NCI-H2227 (cell line): ENCODE data around the gene UBAC1.

ENCODE experiments used
- DNase-seq: peaks from one replicate; lab custom pipeline; 2025; ENCODE audit not compliant: unreplicated experiment; lab: John Stamatoyannopoulos, UW

The UBAC1 gene

DNA sequence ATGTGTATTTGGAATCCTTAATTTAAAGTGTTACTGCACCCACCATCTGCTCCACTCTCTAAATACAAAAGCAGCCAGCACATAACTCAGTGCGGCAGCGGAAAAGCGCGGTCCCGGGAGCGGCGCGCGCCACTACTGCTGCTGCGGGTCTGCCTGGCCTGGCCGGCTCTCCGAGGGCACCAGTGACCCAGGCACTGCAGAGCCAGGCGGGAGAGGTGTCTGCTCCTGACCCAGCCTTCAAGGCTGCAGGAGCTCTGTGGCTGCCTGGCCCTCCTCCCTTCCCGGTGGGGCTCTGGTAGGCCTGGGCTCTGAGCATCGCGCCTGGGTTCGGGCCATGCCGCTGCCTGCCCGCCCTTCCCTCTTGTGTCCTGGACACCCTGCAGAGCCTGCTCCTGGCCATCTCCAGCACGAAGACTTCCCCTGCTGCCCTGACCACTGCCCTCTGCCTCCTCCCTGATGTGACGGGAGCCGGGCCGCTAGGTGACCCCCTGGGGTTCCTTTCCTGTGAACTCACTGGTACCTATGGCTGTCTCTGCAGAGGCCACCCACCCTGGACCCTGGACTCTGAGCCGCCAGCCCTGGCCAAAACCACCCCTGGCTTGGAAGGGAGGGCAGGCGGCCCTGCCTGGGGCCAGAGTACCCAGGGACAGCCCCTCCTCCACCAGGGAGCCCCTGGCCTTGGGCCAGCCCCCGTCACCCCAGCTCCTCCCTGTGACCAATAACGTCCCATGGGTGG is 32.8 kb upstream of the UBAC1 start:
- no peak for DNase-seq

DNA sequence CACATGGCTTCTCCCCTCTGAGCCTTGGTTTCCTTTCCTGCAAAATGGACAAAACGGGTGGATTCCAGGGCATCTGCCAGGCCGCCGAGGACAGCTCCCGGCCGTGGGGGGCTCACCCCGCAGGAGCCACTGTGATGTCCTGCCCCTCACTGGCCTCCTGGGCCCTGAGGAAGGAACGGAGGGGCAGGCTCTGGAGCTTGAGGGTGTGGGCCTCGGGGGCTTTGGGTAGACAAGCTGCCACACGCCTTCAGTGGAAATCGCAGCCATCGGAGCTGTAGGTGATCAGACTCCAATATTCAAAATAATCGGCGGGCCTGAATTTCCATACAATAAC is 32.2 kb upstream of the UBAC1 start:
- DNase-seq: no peak

DNA sequence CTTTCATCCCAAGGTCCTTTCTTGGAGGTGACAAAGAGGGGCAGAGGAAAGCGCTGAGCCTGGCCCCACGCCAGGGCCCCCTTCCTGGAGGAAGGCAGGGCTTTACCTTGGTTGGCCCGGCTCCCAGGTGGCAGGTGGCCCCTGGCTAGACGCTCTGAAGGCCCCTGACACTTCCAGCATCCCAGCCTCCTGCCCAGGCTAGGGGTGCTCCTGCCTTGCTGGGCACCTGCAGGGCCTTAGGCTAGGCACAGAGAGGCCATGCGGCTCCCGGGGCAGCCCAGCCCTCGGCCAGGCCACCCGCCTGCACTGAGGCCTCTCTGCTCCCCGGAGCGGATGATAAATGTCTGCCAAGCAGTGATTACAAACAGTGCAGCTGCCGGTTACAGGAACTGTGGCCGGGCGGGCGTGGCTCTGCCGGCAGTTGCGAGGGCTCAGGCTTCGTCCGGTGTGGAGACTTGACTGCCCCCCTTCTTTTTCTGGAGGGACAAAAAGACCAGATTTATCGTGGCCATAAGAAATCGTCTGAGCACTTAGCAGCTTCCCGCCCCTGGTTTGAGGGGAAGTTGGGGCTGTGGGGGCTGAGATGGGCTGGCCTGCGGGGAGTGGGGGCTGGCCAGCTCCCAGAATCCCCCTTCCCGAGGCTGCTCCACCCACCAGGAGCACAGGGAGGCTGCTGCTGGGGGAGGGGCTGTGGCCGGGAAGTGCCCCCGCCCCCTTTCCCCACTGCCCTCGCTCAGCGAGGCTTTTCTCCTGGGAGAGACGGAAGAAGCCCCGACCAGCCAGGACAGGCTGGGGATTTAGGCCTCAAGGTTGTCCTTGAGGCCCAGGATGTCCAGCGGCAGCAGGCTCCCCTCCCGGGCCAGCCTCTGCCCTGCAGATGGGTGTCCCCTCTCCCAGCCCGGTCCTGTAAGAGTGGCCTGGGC is 31.6 kb upstream of the UBAC1 start:
- peak; percentile 85 for DNase-seq

DNA sequence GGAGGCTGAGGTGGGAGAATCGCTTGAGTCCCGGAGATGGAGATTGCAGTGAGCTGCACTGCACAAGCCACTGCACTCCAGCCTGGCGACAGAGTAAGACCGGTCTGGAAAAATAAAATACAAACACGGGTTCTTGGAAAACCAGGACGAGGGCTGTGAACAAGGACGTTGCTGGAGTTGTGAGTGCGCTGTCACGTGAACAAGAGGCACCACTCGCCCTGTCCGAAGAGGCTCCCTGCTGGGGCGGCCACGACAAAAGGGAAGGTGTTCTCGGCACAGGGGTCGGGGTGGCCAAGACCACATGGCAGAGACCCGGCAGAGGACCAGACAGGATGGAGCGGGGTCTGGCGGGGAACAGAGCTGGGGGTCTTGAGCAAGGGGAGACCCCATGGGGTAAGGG is 30.6 kb upstream of the UBAC1 start:
- DNase-seq: no peak

DNA sequence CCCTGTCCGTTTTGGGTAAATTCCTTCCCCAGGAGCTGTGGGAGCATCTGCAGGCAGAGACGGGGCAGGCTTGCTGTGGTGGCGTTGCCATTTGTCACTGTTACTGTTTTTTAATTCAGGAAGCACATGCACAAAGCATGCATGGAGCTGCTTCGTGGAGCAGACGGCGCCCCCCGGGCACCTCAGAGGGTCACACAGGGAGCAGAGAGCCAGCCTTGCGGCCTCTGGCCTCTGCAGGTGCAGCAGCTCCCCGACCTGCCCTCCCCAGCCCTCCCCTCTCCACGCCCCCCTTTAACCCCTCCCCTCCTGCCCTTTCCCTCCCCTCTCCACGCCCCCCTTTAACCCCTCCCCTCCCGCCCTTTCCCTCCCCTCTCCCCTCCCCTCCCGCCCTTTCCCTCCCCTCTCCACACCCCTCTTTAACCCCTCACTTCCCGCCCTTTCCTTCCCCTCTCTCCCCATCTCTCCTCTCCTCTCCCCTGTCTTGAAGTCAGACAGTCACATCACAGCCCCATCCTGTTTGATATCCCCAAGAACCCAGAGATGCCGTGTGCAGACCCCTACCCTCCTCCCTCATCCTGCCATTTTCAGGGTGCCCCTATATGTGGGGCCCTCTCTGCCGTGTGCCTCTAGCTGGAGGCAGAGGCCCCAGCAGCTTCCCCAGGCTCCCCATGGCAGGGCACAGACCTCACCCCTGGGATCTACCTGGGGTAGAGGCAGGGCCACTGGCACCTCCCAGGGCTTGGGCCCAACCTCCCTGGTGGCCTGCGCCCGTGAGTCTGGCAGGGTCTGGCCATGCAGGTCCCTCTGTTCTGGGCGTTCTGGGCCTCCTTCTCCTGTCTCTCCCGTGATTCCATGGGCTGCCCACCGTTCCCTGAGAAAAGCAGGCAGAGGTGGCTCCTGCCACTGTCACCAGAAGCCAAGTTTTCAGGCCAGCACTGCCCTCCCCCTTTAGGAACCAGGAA is 29.6 kb upstream of the UBAC1 start:
- no peak for DNase-seq

DNA sequence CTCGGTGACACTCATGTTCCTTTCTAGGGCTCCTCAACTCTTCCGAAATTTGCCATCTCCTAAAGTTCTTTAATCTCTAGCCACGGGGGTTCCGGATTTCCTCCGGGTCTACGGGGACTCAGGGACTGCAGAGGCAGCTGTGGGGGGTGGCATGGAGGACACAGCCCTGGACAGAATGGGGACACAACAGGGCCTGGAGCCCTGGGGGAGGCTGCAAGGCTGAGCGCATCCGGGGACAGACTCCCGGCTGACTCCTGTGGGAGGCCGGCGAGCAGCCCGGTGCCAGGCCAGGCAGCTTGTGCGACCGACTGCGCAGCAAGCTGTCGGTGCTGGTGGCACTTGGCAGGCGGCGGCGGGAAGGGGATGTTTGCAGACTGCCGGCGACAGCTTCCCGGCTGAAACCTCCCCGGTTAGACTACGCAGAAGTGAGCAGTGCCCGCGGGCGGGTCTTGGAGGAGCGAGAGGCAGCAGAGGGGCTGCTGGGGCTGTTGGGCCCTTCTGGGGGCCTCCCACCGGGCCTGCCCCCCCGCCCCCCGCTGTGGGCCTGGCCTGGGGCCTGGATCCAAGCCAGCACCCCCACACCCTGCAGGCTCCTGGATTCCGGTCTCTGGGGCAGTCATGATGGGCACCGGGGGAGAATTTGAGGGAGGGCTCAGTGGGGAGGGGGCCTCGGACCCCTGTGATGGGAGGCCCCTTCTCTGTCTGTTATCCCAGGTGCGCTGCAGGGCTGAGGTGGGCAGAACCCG is 28.7 kb upstream of the UBAC1 start:
- DNase-seq: no peak

GRCh38 chr9:135989157-135989556 is 28.0 kb upstream of the UBAC1 start:
- no peak for DNase-seq

DNA sequence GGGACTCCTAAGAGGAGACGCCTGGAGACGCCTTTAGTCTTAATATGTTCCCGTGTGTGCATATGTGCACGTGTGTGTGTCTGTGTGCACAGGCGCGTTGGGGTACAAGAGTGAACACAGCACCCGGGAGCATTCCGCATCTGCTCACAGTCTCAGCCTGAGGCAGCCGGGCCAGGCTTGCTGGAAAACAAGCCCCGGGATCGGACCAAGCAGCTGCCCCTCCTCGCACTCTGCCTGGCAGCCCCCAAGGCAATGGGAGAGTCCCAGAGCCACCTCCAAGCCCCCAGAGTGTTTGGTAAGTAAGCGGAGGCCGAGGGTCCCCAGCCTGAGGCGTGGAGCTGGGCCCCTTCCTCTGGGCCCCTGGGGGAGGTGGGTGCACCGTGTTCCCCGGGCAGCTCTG is 27.3 kb upstream of the UBAC1 start:
- DNase-seq: no peak

DNA sequence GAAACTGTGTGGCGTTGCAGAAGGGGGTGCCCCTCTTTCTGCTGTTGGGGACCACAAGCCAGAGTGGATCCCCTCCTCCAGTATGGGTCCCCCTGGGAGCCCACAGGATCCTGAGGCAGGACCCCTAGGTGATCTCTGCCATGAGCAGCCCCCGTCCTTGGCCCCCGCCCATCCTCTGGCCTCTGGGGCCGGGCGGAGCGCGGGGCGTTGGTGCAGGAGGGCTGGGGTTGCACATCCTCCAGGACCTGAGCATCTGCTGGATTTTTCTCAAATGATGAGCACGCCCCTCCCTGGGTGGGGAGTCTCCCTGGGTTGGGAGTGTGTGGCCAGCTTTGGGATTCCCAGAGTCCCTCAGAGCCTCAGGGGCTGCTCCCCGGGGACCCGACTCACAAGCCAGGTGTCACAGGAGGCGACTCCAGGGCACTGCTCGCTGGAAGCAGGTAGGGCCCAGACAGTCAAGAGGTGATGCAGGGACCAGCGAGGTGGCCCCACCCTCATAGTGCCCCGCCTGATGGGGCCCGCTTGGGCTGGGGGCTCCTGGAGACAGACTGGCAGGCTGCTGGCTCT is 26.7 kb upstream of the UBAC1 start:
- DNase-seq: no peak

DNA sequence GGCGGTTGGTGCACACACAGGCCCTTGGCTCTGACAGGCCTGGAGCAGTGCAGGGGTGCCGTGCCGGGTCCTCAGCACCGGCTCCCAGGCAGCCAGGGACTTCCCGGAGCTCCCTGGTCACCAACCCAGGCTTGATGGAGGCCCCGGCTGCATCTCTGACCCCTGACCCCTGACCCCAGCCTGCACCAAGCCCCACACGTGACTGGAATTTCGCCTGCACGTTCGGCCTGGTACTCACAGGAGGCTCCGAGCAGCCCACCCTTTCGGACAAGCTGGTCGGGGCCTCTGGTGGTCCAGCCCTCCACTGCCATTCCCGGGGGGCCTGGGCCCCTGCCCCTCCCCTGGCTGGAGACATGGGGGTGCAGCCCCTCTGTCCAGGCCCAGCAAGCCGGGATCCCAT is 25.4 kb upstream of the UBAC1 start:
- no peak for DNase-seq

DNA sequence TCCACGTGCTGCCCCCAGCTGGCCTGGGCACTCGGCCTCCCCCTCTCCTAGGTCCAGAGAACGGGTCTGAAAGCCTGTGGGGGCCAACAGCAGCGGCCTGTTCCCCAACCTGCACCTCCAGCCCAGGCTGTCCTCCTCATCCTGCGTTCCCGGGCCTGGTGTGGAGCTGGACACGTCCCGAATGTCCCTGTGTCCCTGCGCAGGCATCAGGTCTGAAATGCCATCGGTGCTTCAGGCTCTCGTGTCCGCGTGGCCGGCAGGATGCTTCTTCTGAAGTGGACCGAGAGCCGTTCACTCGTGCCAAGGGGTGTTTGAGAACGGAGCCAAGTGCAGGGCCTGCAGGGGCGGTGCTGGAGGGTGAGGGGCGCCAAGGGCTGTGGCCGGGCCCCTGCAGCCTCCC is 24.7 kb upstream of the UBAC1 start:
- DNase-seq: no peak

GRCh38 chr9:135985459-135985774 is 24.2 kb upstream of the UBAC1 start:
- no peak for DNase-seq

DNA sequence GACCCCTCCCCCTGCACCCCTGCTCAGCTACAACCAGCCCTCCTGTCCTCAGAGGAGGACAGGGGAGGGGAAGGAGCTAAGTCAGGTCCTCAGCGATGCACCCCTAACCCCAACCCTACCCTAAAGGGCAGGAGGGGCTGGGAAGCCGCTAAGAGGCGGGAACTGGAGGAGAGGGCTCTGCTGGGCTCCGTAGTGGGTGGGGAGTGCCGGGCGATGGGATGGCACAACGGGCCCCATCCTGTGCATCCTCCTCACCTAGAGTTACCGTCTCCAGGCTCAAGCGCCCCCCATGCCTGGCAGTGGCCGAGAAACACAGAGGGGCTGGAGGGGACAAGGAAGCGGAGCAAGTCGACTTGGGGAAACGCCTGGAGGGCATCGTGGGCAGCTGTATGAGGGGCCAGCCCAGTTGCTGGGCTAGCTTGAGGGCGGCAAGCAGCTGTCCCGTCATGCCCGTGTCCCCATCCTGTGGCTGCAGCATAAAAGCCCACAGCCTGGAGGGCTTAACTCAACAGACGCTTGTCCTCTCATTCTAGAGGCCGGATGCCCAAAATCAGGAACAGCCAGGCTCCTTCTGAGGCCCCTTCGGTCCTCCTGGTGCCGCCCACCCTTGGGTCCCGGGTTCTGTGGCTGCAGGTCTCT is 23.0 kb upstream of the UBAC1 start:
- DNase-seq: no peak

GRCh38 chr9:135983208-135984071 is 22.3 kb upstream of the UBAC1 start:
- no peak for DNase-seq

GRCh38 chr9:135982499-135983207 is 21.5 kb upstream of the UBAC1 start:
- no peak for DNase-seq

DNA sequence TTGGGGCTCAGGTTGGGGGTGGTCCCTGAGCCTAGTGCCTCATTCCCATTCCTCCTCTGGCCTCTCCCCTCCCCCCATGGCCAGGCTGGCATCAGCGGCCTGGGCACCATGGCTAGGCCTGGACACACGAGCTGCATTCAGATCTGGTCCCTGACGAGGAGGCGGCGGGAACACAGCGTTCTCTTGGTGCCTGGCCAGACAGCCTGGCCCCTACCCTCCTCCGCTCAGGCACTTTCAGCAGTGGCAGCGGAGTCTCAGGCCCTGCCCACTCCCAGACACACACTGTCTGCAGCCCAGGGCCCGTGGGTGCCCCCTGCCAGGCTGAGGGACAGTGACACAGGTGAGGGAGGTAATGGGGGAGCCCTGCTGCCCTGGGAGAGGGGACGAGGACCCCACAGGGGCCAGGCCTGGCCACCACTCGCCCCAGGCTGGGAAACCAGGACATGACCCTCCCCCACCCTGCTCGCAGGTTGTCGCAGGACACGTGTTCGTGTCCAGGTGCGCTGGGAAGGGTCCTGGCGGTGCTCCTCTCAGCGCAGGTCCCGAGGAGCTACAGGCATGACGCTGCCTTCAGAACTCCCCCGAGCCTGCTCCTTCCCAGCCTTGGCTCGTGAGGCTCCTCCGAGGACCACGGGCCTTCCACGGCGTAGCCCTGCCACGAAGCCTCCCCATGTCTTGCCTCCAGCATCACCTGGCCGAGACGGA is 19.9 kb upstream of the UBAC1 start:
- no peak for DNase-seq

GRCh38 chr9:135979547-135980166 is 18.5 kb upstream of the UBAC1 start:
- DNase-seq: no peak
